ENCODE results near the gene TXNDC5. TPM values are rescaled to one million over a fixed set of nuclear protein-coding genes. Genes with fewer than 3 reads are reported as not detected.

TXNDC5 gene
- total RNA-seq, 1 donor from 2014 or later = 48.2 TPM

DNA sequence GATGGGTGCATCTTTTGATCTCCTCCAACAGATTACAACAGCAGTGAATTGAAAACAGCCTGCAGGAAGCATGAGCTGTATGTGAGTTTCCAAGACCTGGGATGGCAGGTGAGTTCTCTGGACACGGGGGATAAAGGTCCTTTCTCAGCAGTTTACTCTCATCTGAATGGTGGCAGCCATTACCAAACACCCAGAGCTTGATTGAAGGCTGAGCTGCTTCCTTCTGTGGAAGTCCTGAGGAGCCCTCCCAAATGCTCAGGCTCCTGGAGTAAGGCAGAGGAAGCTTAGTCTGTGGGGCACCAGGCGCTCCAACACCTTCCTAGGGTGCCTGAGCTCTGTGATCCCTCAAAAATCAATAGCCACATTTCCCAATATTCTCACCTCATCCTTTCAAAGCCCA lies 31.5 kb downstream of the TXNDC5 start:
- no peaks in the 10 kb centered on the region for H3K27me3 ChIP-seq (ENCODE audit: low read depth)
- H3K9me3 ChIP-seq (replicated peaks) = no peaks in the 10 kb centered on the region
- no peaks in the 10 kb centered on the region for H3K4me1 ChIP-seq
- H3K27ac ChIP-seq (replicated peaks) = no peak overlapping the region
- intact Hi-C loops (cut with micrococcal nuclease) = no loop called here
- no peak overlapping the region for H3K4me3 ChIP-seq
- TF ChIP-seq, protein P1, sequence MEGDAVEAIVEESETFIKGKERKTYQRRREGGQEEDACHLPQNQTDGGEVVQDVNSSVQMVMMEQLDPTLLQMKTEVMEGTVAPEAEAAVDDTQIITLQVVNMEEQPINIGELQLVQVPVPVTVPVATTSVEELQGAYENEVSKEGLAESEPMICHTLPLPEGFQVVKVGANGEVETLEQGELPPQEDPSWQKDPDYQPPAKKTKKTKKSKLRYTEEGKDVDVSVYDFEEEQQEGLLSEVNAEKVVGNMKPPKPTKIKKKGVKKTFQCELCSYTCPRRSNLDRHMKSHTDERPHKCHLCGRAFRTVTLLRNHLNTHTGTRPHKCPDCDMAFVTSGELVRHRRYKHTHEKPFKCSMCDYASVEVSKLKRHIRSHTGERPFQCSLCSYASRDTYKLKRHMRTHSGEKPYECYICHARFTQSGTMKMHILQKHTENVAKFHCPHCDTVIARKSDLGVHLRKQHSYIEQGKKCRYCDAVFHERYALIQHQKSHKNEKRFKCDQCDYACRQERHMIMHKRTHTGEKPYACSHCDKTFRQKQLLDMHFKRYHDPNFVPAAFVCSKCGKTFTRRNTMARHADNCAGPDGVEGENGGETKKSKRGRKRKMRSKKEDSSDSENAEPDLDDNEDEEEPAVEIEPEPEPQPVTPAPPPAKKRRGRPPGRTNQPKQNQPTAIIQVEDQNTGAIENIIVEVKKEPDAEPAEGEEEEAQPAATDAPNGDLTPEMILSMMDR (IDR thresholded peaks at IDR 0.05; ENCODE audit: borderline replicate concordance) = no peak
- no peak for DNase-seq
- peaks cover 49% of the 10 kb centered on the region for H3K36me3 ChIP-seq

DNA sequence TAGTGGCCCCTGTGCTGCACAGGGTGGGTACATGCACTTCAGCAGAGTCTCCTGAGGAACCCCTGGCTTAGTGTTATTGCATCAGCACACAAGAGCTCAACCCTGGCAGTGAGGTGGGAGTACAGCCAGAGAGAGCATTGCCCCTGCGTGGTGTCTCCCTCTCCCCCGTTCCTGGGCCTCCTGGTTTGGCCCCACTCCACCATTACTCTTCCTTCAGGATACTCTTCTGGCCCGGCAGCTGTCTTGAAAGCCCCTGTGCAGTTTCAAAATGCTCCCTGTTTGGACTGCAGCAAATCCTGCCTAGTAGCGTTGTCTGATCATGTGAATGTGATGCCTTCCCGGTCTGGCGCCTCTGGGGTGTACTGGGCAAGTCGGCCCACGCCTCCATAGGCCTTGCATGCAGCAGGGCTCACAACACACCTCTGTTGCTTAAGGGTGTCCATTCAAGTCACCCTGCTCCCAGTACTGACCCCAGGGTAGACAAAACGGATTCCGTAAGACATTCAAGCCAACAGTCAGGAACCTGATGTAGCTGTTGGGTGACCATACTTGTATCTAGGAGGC lies 32.1 kb downstream of the TXNDC5 start:
- no peak overlapping the region for H3K27ac ChIP-seq (replicated peaks)
- peaks cover 45% of the 10 kb centered on the region for H3K36me3 ChIP-seq
- no peak overlapping the region for H3K4me3 ChIP-seq
- TF ChIP-seq, protein P1 (IDR thresholded peaks at IDR 0.05; ENCODE audit: borderline replicate concordance) = no peak
- no peak for DNase-seq
- H3K4me1 ChIP-seq = no peaks in the 10 kb centered on the region
- peaks cover under 1% of the 10 kb centered on the region for H3K9me3 ChIP-seq (replicated peaks)
- H3K27me3 ChIP-seq (ENCODE audit: low read depth) = no peaks in the 10 kb centered on the region
- intact Hi-C loops (cut with micrococcal nuclease) = no loop called here

DNA sequence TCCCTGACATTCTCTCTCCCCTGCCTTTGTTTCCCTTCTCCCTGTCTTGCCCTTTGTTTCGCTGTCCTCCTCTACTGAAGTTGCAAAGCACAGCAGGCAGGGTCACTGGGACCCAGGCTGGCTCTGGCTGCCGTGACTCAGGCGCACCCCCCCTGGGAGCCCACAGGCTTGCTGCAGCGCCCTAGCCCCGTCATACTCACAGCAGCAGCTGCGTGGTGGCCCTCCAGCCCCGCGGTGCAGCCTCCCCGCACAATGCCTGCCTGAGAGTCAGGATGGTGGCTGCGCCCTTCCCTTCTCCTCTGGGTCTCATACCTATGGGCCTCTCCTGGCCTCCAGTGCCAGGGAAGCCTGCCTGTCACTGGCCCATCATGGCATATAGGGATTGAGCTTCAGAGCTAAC lies 41.7 kb downstream of the TXNDC5 start:
- H3K27me3 ChIP-seq (ENCODE audit: low read depth) = no peaks in the 10 kb centered on the region
- no peaks in the 10 kb centered on the region for H3K36me3 ChIP-seq
- TF ChIP-seq, protein P1 (IDR thresholded peaks at IDR 0.05; ENCODE audit: borderline replicate concordance) = no peak
- no peak overlapping the region for H3K27ac ChIP-seq (replicated peaks)
- peaks cover 8% of the 10 kb centered on the region for H3K9me3 ChIP-seq (replicated peaks)
- peaks cover 8% of the 10 kb centered on the region for H3K4me1 ChIP-seq
- intact Hi-C loops (cut with micrococcal nuclease) = no loop called here
- no peak for DNase-seq
- H3K4me3 ChIP-seq = no peak overlapping the region

DNA sequence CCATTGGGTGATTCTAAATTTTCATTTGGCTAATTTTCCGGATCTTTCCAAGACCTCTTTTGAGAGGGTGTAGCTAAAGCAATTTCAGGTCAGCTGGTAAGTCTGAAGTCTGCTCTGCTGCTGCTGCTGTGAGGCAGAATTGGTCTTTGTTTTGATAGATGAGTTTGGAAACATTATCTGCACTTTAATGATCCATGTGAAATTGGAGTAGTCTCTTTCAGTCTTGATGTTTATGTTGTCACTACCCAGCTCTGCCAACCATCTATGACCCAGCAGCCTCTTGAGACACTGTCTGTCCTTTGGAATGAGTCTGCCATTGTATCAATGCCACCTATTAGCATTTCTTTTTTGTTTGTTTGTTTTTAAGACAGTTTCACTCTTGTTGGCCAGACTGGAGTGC lies 44.1 kb downstream of the TXNDC5 start:
- no peaks in the 10 kb centered on the region for H3K36me3 ChIP-seq
- H3K27ac ChIP-seq (replicated peaks) = no peak overlapping the region
- peaks cover 8% of the 10 kb centered on the region for H3K4me1 ChIP-seq
- intact Hi-C loops (cut with micrococcal nuclease) = no loop called here
- H3K4me3 ChIP-seq = no peak overlapping the region
- TF ChIP-seq, protein P1 (IDR thresholded peaks at IDR 0.05; ENCODE audit: borderline replicate concordance) = no peak
- no peaks in the 10 kb centered on the region for H3K9me3 ChIP-seq (replicated peaks)
- H3K27me3 ChIP-seq (ENCODE audit: low read depth) = peaks cover 4% of the 10 kb centered on the region
- no peak for DNase-seq

DNA sequence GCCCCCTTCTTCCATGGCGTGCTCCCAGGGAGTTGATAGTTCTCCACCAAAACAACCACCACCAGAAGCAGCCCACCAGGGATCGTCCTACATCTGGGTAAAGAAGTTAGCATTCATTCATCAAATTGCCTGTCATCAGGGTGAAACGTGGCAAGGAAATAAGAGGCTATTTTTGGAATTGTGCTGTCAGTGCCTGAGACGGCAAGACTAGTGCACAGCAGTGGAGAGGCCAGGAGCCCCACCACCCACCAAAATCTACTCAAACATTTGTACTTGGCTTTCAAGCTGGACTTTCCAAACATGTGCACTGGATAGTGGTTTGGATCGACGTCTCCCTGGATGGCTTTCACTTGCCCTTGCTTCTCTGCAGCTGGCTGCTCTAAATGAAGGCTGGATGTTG lies 44.8 kb downstream of the TXNDC5 start:
- intact Hi-C loops (cut with micrococcal nuclease) = no loop called here
- H3K27me3 ChIP-seq (ENCODE audit: low read depth) = peaks cover 4% of the 10 kb centered on the region
- no peak overlapping the region for H3K27ac ChIP-seq (replicated peaks)
- peaks cover 8% of the 10 kb centered on the region for H3K4me1 ChIP-seq
- no peaks in the 10 kb centered on the region for H3K9me3 ChIP-seq (replicated peaks)
- H3K36me3 ChIP-seq = no peaks in the 10 kb centered on the region
- DNase-seq = no peak
- TF ChIP-seq, protein P1 (IDR thresholded peaks at IDR 0.05; ENCODE audit: borderline replicate concordance) = peak; percentile 14
- no peak overlapping the region for H3K4me3 ChIP-seq

Data from left ventricle myocardium inferior (tissue), 1 donor.